HEK293T (cell line): Measurements from ENCODE around the gene VAV3.

Experiments
- CTCF ChIA-PET: fragments of 350-600 bp; formaldehyde crosslinking; extraction: SDS; loops from one replicate; lab custom pipeline; 2021; ENCODE audit warnings: antibody characterized with exemption, inconsistent platforms; lab: Yijun Ruan, JAX
- POLR2A ChIA-PET: fragments of 350-600 bp; formaldehyde crosslinking; extraction: SDS; loops from one replicate; lab custom pipeline; 2020; ENCODE audit warnings: antibody characterized with exemption, inconsistent platforms; lab: Yijun Ruan, JAX
- DNase-seq: peaks from one replicate; pipeline ENCODE4 v3.0.0; 2012; ENCODE audit warnings: mixed read lengths; ENCODE audit errors: extremely low spot score
- ARNT ChIP-seq: fragments of 450-650 bp; IDR thresholded peaks from 2 replicates; pipeline ENCODE4 v1.6.1; 2017; ENCODE audit warnings: mild to moderate bottlenecking
- BHLHE40 ChIP-seq: fragments of 450-650 bp; IDR thresholded peaks from 2 replicates; pipeline ENCODE4 v1.6.1; 2016; ENCODE audit warnings: mild to moderate bottlenecking, moderate library complexity, borderline replicate concordance
- CTBP1 ChIP-seq: fragments of 450-650 bp; IDR thresholded peaks from 2 replicates; pipeline ENCODE4 v1.6.1; 2016; ENCODE audit warnings: borderline replicate concordance
- ELF4 ChIP-seq: fragments of 450-650 bp; IDR thresholded peaks from 2 replicates; pipeline ENCODE4 v1.6.1; 2017; ENCODE audit warnings: antibody characterized with exemption
- FOXA1 ChIP-seq: fragments of 450-650 bp; IDR thresholded peaks from 2 replicates; pipeline ENCODE4 v1.6.1; 2016; ENCODE audit warnings: mild to moderate bottlenecking
- FOXK2 ChIP-seq: fragments of 450-650 bp; IDR thresholded peaks from 2 replicates; pipeline ENCODE4 v1.6.1; 2016; ENCODE audit warnings: mild to moderate bottlenecking
- FOXM1 ChIP-seq: fragments of 450-650 bp; IDR thresholded peaks from 2 replicates; pipeline ENCODE4 v1.6.1; 2017; ENCODE audit warnings: mild to moderate bottlenecking, borderline replicate concordance
- HDGF ChIP-seq: fragments of 450-650 bp; IDR thresholded peaks from 2 replicates; pipeline ENCODE4 v1.6.1; 2017; ENCODE audit warnings: antibody characterized with exemption, borderline replicate concordance
- L3MBTL2 ChIP-seq: fragments of 450-650 bp; conservative IDR thresholded peaks from 2 replicates; pipeline ENCODE4 v1.6.1; 2016; ENCODE audit warnings: mild to moderate bottlenecking
- LEF1 ChIP-seq: fragments of 450-650 bp; IDR thresholded peaks from 2 replicates; pipeline ENCODE4 v1.6.1; 2017; ENCODE audit warnings: mild to moderate bottlenecking, borderline replicate concordance
- NFRKB ChIP-seq: fragments of 450-650 bp; IDR thresholded peaks from 2 replicates; pipeline ENCODE4 v1.6.1; 2016; ENCODE audit warnings: mild to moderate bottlenecking, moderate library complexity
- PKNOX1 ChIP-seq: fragments of 450-650 bp; IDR thresholded peaks from 2 replicates; pipeline ENCODE4 v1.6.1; 2016
- SP1 ChIP-seq: fragments of 450-650 bp; IDR thresholded peaks from 2 replicates; pipeline ENCODE4 v1.6.1; 2017
- SUZ12 ChIP-seq: fragments of 450-650 bp; IDR thresholded peaks from 2 replicates; pipeline ENCODE4 v1.6.1; 2016; ENCODE audit warnings: mild to moderate bottlenecking
- TARDBP ChIP-seq: fragments of 450-650 bp; IDR thresholded peaks from 2 replicates; pipeline ENCODE4 v1.6.1; 2016
- ZNF384 ChIP-seq: fragments of 450-650 bp; IDR thresholded peaks from 2 replicates; pipeline ENCODE4 v1.6.1; 2016

Gene VAV3

GRCh38 chr1:107943694-107944093, 21.3 kb downstream of the VAV3 start:
- TF ChIP-seq SUZ12 (no peak), FOXM1 (no peak), NFRKB (no peak), ZNF384 (no peak), HDGF (no peak), L3MBTL2 (no peak), FOXK2 (no peak), SP1 (no peak), FOXA1 (no peak)
- ChIA-PET CTCF (interaction anchor here (0.6 kb wide), 1 partner anchor 76 kb away, joined by 5 read pairs; no protein-coding TSS in a partner anchor), POLR2A (no interaction called here)
- DNase-seq = no peak

- ChIA-PET CTCF (no interaction called here), POLR2A (no interaction called here)
- TF ChIP-seq TARDBP = no peak
- TF ChIP-seq ZNF384 = no peak
- no peak for TF ChIP-seq FOXK2
- no peak for TF ChIP-seq LEF1
- no peak for TF ChIP-seq BHLHE40
- TF ChIP-seq L3MBTL2 = no peak
- TF ChIP-seq NFRKB = no peak
- TF ChIP-seq FOXM1 = no peak
- TF ChIP-seq HDGF = no peak
- no peak for TF ChIP-seq SUZ12
- DNase-seq = no peak
Measured at GRCh38 chr1:107942814-107943213, 22.2 kb downstream of the VAV3 start.

- TF ChIP-seq FOXM1 (no peak), ARNT (no peak), BHLHE40 (no peak), ELF4 (no peak), FOXK2 (no peak), TARDBP (no peak), L3MBTL2 (no peak), NFRKB (no peak), CTBP1 (no peak), FOXA1 (no peak), PKNOX1 (no peak), SP1 (no peak), ZNF384 (no peak), HDGF (no peak)
- CTCF ChIA-PET = interaction anchor here (0.6 kb wide), 1 partner anchor 1700 kb away, joined by 3 read pairs; no protein-coding TSS in a partner anchor
- DNase-seq = no peak
Measured at GRCh38 chr1:107941531-107941930, 23.4 kb downstream of the VAV3 start.

GRCh38 chr1:107941123-107941522, 23.9 kb downstream of the VAV3 start:
- POLR2A ChIA-PET = no interaction called here
- CTCF ChIA-PET = interaction anchor here (0.6 kb wide), 1 partner anchor 1700 kb away, joined by 3 read pairs; no protein-coding TSS in a partner anchor
- TF ChIP-seq L3MBTL2 (no peak), HDGF (no peak), BHLHE40 (no peak), FOXK2 (no peak), LEF1 (no peak), ARNT (no peak), ZNF384 (no peak), FOXA1 (no peak), FOXM1 (no peak), TARDBP (no peak), SUZ12 (no peak), SP1 (no peak), NFRKB (no peak), ELF4 (no peak), CTBP1 (no peak), PKNOX1 (no peak)
- no peak for DNase-seq

More at GRCh38 chr1:107941531-107941930, 23.4 kb downstream of the VAV3 start:
- POLR2A ChIA-PET = no interaction called here

- CTCF ChIA-PET = no interaction called here
- TF ChIP-seq TARDBP = no peak
- TF ChIP-seq LEF1 = no peak
- no peak for TF ChIP-seq FOXM1
- TF ChIP-seq NFRKB = no peak
- no peak for TF ChIP-seq PKNOX1
- TF ChIP-seq BHLHE40 = no peak
- no peak for TF ChIP-seq FOXK2
- no peak for TF ChIP-seq ZNF384
- TF ChIP-seq SP1 = no peak
- TF ChIP-seq CTBP1 = no peak
- POLR2A ChIA-PET = no interaction called here
- no peak for DNase-seq
Measured at GRCh38 chr1:107940701-107941100, 24.3 kb downstream of the VAV3 start.

GRCh38 chr1:107940017-107940577, 24.9 kb downstream of the VAV3 start:
- DNase-seq = no peak
- CTCF ChIA-PET = no interaction called here
- POLR2A ChIA-PET = no interaction called here
- TF ChIP-seq SUZ12 = no peak
- no peak for TF ChIP-seq CTBP1
- TF ChIP-seq BHLHE40 = no peak
- TF ChIP-seq TARDBP = no peak
- TF ChIP-seq ELF4 = no peak
- no peak for TF ChIP-seq ARNT
- no peak for TF ChIP-seq PKNOX1
- no peak for TF ChIP-seq HDGF
- no peak for TF ChIP-seq FOXM1
- TF ChIP-seq SP1 = no peak
- TF ChIP-seq L3MBTL2 = no peak
- no peak for TF ChIP-seq NFRKB
- TF ChIP-seq LEF1 = no peak
- TF ChIP-seq ZNF384 = no peak
- no peak for TF ChIP-seq FOXA1
